Activated B cell treated with CpG ODN at 0.5 μM for 24 hours (primary cell): ENCODE measurements around the gene PPM1F. TPM values are rescaled to one million over a fixed set of nuclear protein-coding genes. Genes with fewer than 3 reads are reported as not detected.

Experiments
- ATAC-seq: fragments of 200-7000 bp; cut with Tn5 transposase; one replicate; pipeline ENCODE4 v1.10.0; 2021; ENCODE audit warnings: low read depth, mild to moderate bottlenecking, moderate library complexity
- CTCF ChIA-PET: fragments of 350-600 bp; sonication (Branson Sonifier 250); formaldehyde crosslinking; loops from one replicate; lab custom pipeline; 2021; ENCODE audit warnings: antibody characterized with exemption; lab: Charles Lee
- POLR2A ChIA-PET: fragments of 350-600 bp; sonication (Branson Sonifier 250); formaldehyde crosslinking; loops from one replicate; lab custom pipeline; 2021; ENCODE audit warnings: antibody characterized with exemption; lab: Charles Lee
- DNase-seq: peaks from one replicate; pipeline ENCODE4 v3.0.0; 2022
- H3K27ac Mint-ChIP-seq: one replicate; pipeline ENCODE4 v1.8.0; 2020; ENCODE audit warnings: mixed read lengths
- H3K27me3 Mint-ChIP-seq: one replicate; pipeline ENCODE4 v1.8.0; 2021; ENCODE audit warnings: mixed read lengths
- H3K36me3 Mint-ChIP-seq: one replicate; pipeline ENCODE4 v1.8.0; 2021; ENCODE audit warnings: low read depth, mixed read lengths
- H3K4me1 Mint-ChIP-seq: one replicate; pipeline ENCODE4 v1.8.0; 2021; ENCODE audit warnings: mixed read lengths
- H3K4me3 Mint-ChIP-seq: one replicate; pipeline ENCODE4 v1.8.0; 2020; ENCODE audit warnings: mild to moderate bottlenecking, mixed read lengths
- H3K9me3 Mint-ChIP-seq: one replicate; pipeline ENCODE4 v1.8.0; 2020; ENCODE audit warnings: mixed read lengths
- intact Hi-C: fragments of 100-400 bp; cut with micrococcal nuclease; formaldehyde crosslinking; loops from one replicate; pipeline ENCODE4 v1.15.1; 2024
- total RNA-seq: library from RNA; stranded (reverse); gene quantifications from 2 replicates; pipeline ENCODE4 v1.2.3, GENCODE V29; 2022
- TF ChIP-seq, protein P1 (sequence below): fragments of 200-600 bp; IDR thresholded peaks from one replicate; pipeline ENCODE4 v1.8.0; 2022; ENCODE audit warnings: antibody characterized with exemption, mild to moderate bottlenecking

Gene PPM1F
- total RNA-seq, 1 donor from 2014 or later, result 21.1 TPM

DNA sequence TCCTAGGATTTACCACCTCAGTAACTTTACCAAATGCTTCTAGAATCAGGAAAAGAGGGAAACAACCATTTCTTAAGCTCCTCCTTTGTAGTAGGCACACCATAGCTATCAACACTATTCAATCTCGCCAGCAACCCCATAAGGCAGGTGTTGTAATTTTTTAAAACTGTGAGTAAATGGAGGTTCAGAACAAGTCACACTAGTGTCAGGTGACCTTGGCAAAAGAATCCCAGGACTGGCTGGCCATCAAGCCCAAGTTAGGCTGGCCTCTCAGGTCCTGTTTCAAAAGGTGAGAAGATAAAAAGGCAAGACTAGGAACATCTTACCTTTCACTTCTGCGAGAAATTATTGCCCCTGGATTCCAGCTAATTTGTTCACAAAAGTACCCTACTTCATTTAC is 29.2 kb upstream of the PPM1F start:
- no peaks in the 10 kb centered on the region for H3K9me3 Mint-ChIP-seq
- peaks cover 20% of the 10 kb centered on the region for H3K36me3 Mint-ChIP-seq
- ATAC-seq, result no peak
- intact Hi-C loops, result loop anchor here (2.0 to 5.0 kb wide), 4 partner anchors 45 to 315 kb away; no protein-coding TSS in a partner anchor
- TF ChIP-seq, protein P1, sequence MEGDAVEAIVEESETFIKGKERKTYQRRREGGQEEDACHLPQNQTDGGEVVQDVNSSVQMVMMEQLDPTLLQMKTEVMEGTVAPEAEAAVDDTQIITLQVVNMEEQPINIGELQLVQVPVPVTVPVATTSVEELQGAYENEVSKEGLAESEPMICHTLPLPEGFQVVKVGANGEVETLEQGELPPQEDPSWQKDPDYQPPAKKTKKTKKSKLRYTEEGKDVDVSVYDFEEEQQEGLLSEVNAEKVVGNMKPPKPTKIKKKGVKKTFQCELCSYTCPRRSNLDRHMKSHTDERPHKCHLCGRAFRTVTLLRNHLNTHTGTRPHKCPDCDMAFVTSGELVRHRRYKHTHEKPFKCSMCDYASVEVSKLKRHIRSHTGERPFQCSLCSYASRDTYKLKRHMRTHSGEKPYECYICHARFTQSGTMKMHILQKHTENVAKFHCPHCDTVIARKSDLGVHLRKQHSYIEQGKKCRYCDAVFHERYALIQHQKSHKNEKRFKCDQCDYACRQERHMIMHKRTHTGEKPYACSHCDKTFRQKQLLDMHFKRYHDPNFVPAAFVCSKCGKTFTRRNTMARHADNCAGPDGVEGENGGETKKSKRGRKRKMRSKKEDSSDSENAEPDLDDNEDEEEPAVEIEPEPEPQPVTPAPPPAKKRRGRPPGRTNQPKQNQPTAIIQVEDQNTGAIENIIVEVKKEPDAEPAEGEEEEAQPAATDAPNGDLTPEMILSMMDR, result no peak
- peak overlapping the region; percentile 87 for H3K27ac Mint-ChIP-seq
- peak overlapping the region; percentile 88 for H3K4me3 Mint-ChIP-seq
- POLR2A ChIA-PET, result interaction anchor here (0.9 to 2.0 kb wide), 10 partner anchors 10 to 352 kb away, joined by 3 to 12 read pairs (median 5); partner anchors contain the start of genes PPM1F and YDJC
- H3K27me3 Mint-ChIP-seq, result no peaks in the 10 kb centered on the region
- H3K4me1 Mint-ChIP-seq, result peaks cover 37% of the 10 kb centered on the region
- DNase-seq, result peak; percentile 6
- CTCF ChIA-PET, result interaction anchor here (1.2 to 2.0 kb wide), 5 partner anchors 9 to 129 kb away, joined by 3 to 13 read pairs (median 6); no protein-coding TSS in a partner anchor

DNA sequence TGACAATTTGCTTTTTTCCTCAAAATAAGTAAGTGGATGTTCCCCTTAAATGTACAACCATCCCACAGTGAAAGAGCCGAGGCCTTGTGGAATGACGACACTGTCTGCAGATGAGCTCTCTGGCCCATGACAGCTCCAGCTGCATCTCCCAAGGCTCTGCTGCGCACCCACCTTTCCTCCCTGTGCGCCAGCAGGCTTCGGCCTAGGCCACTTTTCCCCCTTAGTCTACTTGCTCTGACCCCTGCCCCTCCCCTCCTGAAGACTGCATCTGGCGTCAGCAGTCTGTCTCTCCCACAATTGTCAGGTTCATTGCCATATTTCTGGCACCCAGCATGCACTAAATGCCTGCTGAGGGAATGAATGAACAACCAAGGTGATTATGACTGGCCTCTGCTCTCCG is 27.9 kb upstream of the PPM1F start:
- peaks cover 28% of the 10 kb centered on the region for H3K36me3 Mint-ChIP-seq
- TF ChIP-seq, protein P1, result no peak
- H3K9me3 Mint-ChIP-seq, result no peaks in the 10 kb centered on the region
- ChIA-PET POLR2A (interaction anchor here (1.0 kb wide), 1 partner anchor 56 kb away, joined by 3 read pairs; no protein-coding TSS in a partner anchor), CTCF (interaction anchor here (1.6 kb wide), 1 partner anchor 42 kb away, joined by 3 read pairs; no protein-coding TSS in a partner anchor)
- H3K4me3 Mint-ChIP-seq, result peak overlapping the region; percentile 51
- no peaks in the 10 kb centered on the region for H3K27me3 Mint-ChIP-seq
- intact Hi-C loops, result loop anchor here (5.0 kb wide), 3 partner anchors 43 to 317 kb away; no protein-coding TSS in a partner anchor
- peak overlapping the region; percentile 5 for H3K27ac Mint-ChIP-seq
- ATAC-seq (no peak), DNase-seq (no peak)
- H3K4me1 Mint-ChIP-seq, result peaks cover 37% of the 10 kb centered on the region

GRCh38 chr22:21978564-21979386 is 26.1 kb upstream of the PPM1F start:
- peaks cover 37% of the 10 kb centered on the region for H3K4me1 Mint-ChIP-seq
- no peak overlapping the region for H3K27ac Mint-ChIP-seq
- intact Hi-C loops, result loop anchor here (10.0 kb wide), 1 partner anchor 976 kb away; no protein-coding TSS in a partner anchor
- CTCF ChIA-PET, result no interaction called here
- POLR2A ChIA-PET, result interaction anchor here (0.7 kb wide), 1 partner anchor 919 kb away, joined by 6 read pairs; no protein-coding TSS in a partner anchor
- no peaks in the 10 kb centered on the region for H3K9me3 Mint-ChIP-seq
- H3K36me3 Mint-ChIP-seq, result peaks cover 44% of the 10 kb centered on the region
- no peaks in the 10 kb centered on the region for H3K27me3 Mint-ChIP-seq
- ATAC-seq, result no peak
- peak; percentile 8 for DNase-seq
- no peak overlapping the region for H3K4me3 Mint-ChIP-seq
- TF ChIP-seq, protein P1, result no peak

GRCh38 chr22:21977814-21978213 is 25.2 kb upstream of the PPM1F start:
- Mint-ChIP-seq H3K4me1 (peaks cover 37% of the 10 kb centered on the region), H3K36me3 (peaks cover 53% of the 10 kb centered on the region), H3K27ac (no peak overlapping the region), H3K27me3 (no peaks in the 10 kb centered on the region), H3K9me3 (no peaks in the 10 kb centered on the region), H3K4me3 (no peak overlapping the region)
- no peak for ATAC-seq
- DNase-seq, result no peak
- ChIA-PET CTCF (no interaction called here), POLR2A (no interaction called here)
- TF ChIP-seq, protein P1, result no peak
- intact Hi-C loops, result loop anchor here (10.0 kb wide), 1 partner anchor 977 kb away; no protein-coding TSS in a partner anchor

- H3K27ac Mint-ChIP-seq, result no peak overlapping the region
- POLR2A ChIA-PET, result no interaction called here
- H3K27me3 Mint-ChIP-seq, result no peaks in the 10 kb centered on the region
- no peak for DNase-seq
- peaks cover 63% of the 10 kb centered on the region for H3K36me3 Mint-ChIP-seq
- TF ChIP-seq, protein P1, result no peak
- no peaks in the 10 kb centered on the region for H3K9me3 Mint-ChIP-seq
- peaks cover 21% of the 10 kb centered on the region for H3K4me1 Mint-ChIP-seq
- CTCF ChIA-PET, result no interaction called here
- no peak overlapping the region for H3K4me3 Mint-ChIP-seq
- intact Hi-C loops, result loop anchor here (10.0 kb wide), 1 partner anchor 979 kb away; no protein-coding TSS in a partner anchor
- ATAC-seq, result no peak
Measured at GRCh38 chr22:21975854-21976345, 23.3 kb upstream of the PPM1F start.
